CD14-positive monocyte (primary cell): ENCODE results near the gene PRKACG. TPM values are rescaled to one million over a fixed set of nuclear protein-coding genes. Genes with fewer than 3 reads are reported as not detected.
"Not testable (repeated sequence)": the region's sequence is repeated elsewhere in the genome, so short reads cannot be mapped to it uniquely, and the experiment has no call there.

Experiments used
- DNase-seq, 3 donors: peaks; one replicate each; pipeline ENCODE4 v3.0.0-alpha.2; 2011 to 2022
- H2AFZ ChIP-seq: 2 replicates; pipeline ENCODE4 v1.6.0; 2012; ENCODE audit warnings: mild to moderate bottlenecking, low read depth, low read length, inconsistent platforms; ENCODE audit not compliant: insufficient read depth, poor library complexity, severe bottlenecking
- H3K27ac ChIP-seq, 2 donors: 1 replicate in 1 of 2; 2 replicates in 1 of 2; pipeline ENCODE4 v1.5.1; 2012 to 2013; ENCODE audit warnings: low read length in 2 of 2, control low read depth in 1 of 2, inconsistent platforms in 1 of 2, low read depth in 1 of 2, mild to moderate bottlenecking in 1 of 2
- H3K27me3 ChIP-seq, 2 donors: one replicate each; pipeline versions ENCODE4 v1.6.0 to v1.6.1; 2011 to 2013; ENCODE audit warnings: low read length in 2 of 2; ENCODE audit not compliant: control insufficient read depth in 2 of 2, insufficient read depth in 2 of 2
- H3K36me3 ChIP-seq, 2 donors: replicated peaks in 1 of 2; 1 replicate in 1 of 2; 2 replicates in 1 of 2; pipeline versions ENCODE4 v1.5.1 to v1.6.1; 2012 to 2013; ENCODE audit warnings: low read length in 2 of 2, control low read depth in 1 of 2, inconsistent platforms in 1 of 2, mild to moderate bottlenecking in 1 of 2; ENCODE audit not compliant: insufficient read depth in 2 of 2, control insufficient read depth in 1 of 2
- H3K4me1 ChIP-seq, 2 donors: 1 replicate in 1 of 2; 2 replicates in 1 of 2; pipeline versions ENCODE4 v1.5.1 to v1.6.1; 2012 to 2013; ENCODE audit warnings: low read length in 2 of 2, control low read depth in 1 of 2, inconsistent platforms in 1 of 2, mild to moderate bottlenecking in 1 of 2, moderate library complexity in 1 of 2; ENCODE audit not compliant: insufficient read depth in 2 of 2, control insufficient read depth in 1 of 2
- H3K4me2 ChIP-seq: replicated peaks from 2 replicates; pipeline ENCODE3; 2012; ENCODE audit warnings: low read length, moderate library complexity, mild to moderate bottlenecking; ENCODE audit not compliant: poor library complexity, severe bottlenecking; ENCODE audit errors: extremely low read depth
- H3K4me3 ChIP-seq, 3 experiments: fragments of 200-600 bp in 1 of 3; sonication (generic) in 1 of 3; replicated peaks in 1 of 3; 1 replicate in 2 of 3; 2 replicates in 1 of 3; pipeline ENCODE4 v1.5.1; 2011 to 2013; ENCODE audit warnings: low read length in 3 of 3, mild to moderate bottlenecking in 3 of 3, control low read depth in 2 of 3, low read depth in 2 of 3, inconsistent platforms in 1 of 3, moderate library complexity in 1 of 3
- H3K79me2 ChIP-seq: 2 replicates; pipeline ENCODE4 v1.6.0; 2012; ENCODE audit warnings: mild to moderate bottlenecking, control low read depth, inconsistent platforms, low read length, moderate library complexity; ENCODE audit not compliant: insufficient read depth
- H3K9ac ChIP-seq: 2 replicates; pipeline ENCODE4 v1.6.0; 2017; ENCODE audit warnings: low read length, mild to moderate bottlenecking; ENCODE audit not compliant: insufficient read depth, poor library complexity, severe bottlenecking
- H3K9me3 ChIP-seq, 2 donors: replicated peaks in 1 of 2; 1 replicate in 1 of 2; 2 replicates in 1 of 2; pipeline versions ENCODE4 v1.5.1 to v1.6.1; 2012 to 2013; ENCODE audit warnings: low read length in 2 of 2, control low read depth in 1 of 2; ENCODE audit not compliant: control insufficient read depth in 1 of 2, insufficient read depth in 1 of 2
- H4K20me1 ChIP-seq: 2 replicates; pipeline ENCODE4 v1.6.0; 2012; ENCODE audit warnings: mild to moderate bottlenecking, low read length, control low read depth, moderate library complexity; ENCODE audit not compliant: insufficient read depth
- H3K27ac Mint-ChIP-seq, 7 donors: one replicate each; pipeline ENCODE4 v1.8.0; 2020; ENCODE audit warnings: mild to moderate bottlenecking in 7 of 7, mixed read lengths in 7 of 7, moderate library complexity in 6 of 7, inconsistent platforms in 2 of 7
- H3K27me3 Mint-ChIP-seq, 3 donors: one replicate each; pipeline ENCODE4 v1.8.0; 2021 to 2022; ENCODE audit warnings: low read depth in 3 of 3, mild to moderate bottlenecking in 3 of 3, mixed read lengths in 3 of 3, moderate library complexity in 3 of 3, inconsistent platforms in 1 of 3
- H3K36me3 Mint-ChIP-seq, 2 donors: one replicate each; pipeline ENCODE4 v1.8.0; 2020; ENCODE audit warnings: mixed read lengths in 2 of 2, inconsistent platforms in 1 of 2, mild to moderate bottlenecking in 1 of 2
- H3K4me1 Mint-ChIP-seq: one replicate; pipeline ENCODE4 v1.8.0; 2020; ENCODE audit warnings: mild to moderate bottlenecking, mixed read lengths
- H3K4me3 Mint-ChIP-seq, 2 donors: one replicate each; pipeline ENCODE4 v1.8.0; 2020; ENCODE audit warnings: mild to moderate bottlenecking in 2 of 2, mixed read lengths in 2 of 2, moderate library complexity in 1 of 2
- H3K9me3 Mint-ChIP-seq, 7 donors: one replicate each; pipeline ENCODE4 v1.8.0; 2020 to 2022; ENCODE audit warnings: mixed read lengths in 7 of 7, mild to moderate bottlenecking in 6 of 7, moderate library complexity in 6 of 7, inconsistent platforms in 2 of 7
- WGBS: methylation state at CpG from one replicate; pipeline ENCODE4 v1.1.5; 2013; ENCODE audit warnings: missing lambda C conversion rate; ENCODE audit not compliant: insufficient coverage; 5-methylcytosine and 5-hydroxymethylcytosine counted together
- intact Hi-C, 2 donors: fragments of 100-400 bp; cut with micrococcal nuclease; formaldehyde crosslinking; loops; one replicate each; pipeline versions ENCODE4 v1.15.0 to v1.15.1; 2023
- polyA plus RNA-seq, 3 donors: library from polyadenylated mRNA; depleted of rRNA in 1 of 3; unstranded in 2 of 3; stranded (reverse) in 1 of 3; fragments of 300-500 nt in 2 of 3; fragments of >200 nt in 1 of 3; fragmentation: Illumina TruSeq in 2 of 3; gene quantifications; 1 replicate in 2 of 3; 2 replicates in 1 of 3; pipeline ENCODE4 v1.2.3, GENCODE V29; 2012 to 2021
- TF ChIP-seq, protein P1 (sequence below): fragments of 200-600 bp; IDR thresholded peaks from one replicate; pipeline ENCODE4 v1.8.0; 2022; ENCODE audit warnings: antibody characterized with exemption, mild to moderate bottlenecking

Gene PRKACG
- polyA plus RNA-seq, 3 donors: not detected

DNA sequence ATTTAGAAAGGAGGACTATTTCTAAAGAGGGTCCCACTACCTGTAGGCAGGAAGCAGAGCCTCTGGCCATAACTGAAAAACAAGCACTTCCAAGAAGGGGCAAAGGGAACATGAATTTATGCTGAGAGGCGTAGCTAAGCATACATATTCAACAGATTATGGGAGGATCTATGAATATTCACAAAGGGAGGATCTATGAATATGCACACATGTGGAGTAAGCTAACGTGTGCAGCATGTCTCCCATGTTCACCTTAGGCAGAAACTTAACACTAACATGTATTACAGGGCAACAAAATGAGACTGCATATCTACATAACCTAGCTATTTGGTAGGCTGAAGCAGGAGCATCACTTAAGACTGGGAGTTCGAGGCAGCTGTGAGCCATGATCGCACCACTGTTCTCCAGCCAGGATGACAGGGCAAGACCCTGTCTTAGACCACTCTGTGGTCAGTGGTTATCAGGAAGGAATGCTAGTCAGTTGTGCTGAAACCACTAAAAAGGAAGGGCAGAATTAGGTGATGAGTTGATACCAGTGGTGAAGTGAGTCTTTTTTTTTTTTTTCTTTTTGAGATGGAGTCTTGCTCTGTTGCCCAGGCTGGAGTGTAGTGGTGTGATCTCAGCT is 42.4 kb upstream of the PRKACG start:
- H3K4me2 ChIP-seq: no peak overlapping the region
- H3K9me3 ChIP-seq: no peaks in the 10 kb centered on the region
- no peak overlapping the region for H2AFZ ChIP-seq
- H3K79me2 ChIP-seq: no peaks in the 10 kb centered on the region
- no peak overlapping the region for H3K4me3 ChIP-seq
- Mint-ChIP-seq H3K36me3 (peaks cover 41 to 53% of the 10 kb centered on the region in 2 donors), H3K27me3 (peaks cover 0 to 1% (median 0%) of the 10 kb centered on the region in 3 donors), H3K4me1 (no peaks in the 10 kb centered on the region), H3K9me3 (no peaks in the 10 kb centered on the region), H3K4me3 (no peak overlapping the region), H3K27ac (peak overlapping the region in 1 of 7 donors; percentile 79)
- H4K20me1 ChIP-seq: no peaks in the 10 kb centered on the region
- intact Hi-C loops: loop anchor here in 1 of 2 donors (5.0 kb wide), 1 partner anchor 136 kb away; no protein-coding TSS in a partner anchor
- H3K4me1 ChIP-seq: no peaks in the 10 kb centered on the region
- TF ChIP-seq, protein P1, sequence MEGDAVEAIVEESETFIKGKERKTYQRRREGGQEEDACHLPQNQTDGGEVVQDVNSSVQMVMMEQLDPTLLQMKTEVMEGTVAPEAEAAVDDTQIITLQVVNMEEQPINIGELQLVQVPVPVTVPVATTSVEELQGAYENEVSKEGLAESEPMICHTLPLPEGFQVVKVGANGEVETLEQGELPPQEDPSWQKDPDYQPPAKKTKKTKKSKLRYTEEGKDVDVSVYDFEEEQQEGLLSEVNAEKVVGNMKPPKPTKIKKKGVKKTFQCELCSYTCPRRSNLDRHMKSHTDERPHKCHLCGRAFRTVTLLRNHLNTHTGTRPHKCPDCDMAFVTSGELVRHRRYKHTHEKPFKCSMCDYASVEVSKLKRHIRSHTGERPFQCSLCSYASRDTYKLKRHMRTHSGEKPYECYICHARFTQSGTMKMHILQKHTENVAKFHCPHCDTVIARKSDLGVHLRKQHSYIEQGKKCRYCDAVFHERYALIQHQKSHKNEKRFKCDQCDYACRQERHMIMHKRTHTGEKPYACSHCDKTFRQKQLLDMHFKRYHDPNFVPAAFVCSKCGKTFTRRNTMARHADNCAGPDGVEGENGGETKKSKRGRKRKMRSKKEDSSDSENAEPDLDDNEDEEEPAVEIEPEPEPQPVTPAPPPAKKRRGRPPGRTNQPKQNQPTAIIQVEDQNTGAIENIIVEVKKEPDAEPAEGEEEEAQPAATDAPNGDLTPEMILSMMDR: no peak
- H3K36me3 ChIP-seq: peaks cover 11 to 39% of the 10 kb centered on the region in 2 donors
- WGBS: 100% methylated on average over 2 of the region's 4 CpGs
- no peak overlapping the region for H3K9ac ChIP-seq
- no peak for DNase-seq
- H3K27ac ChIP-seq: no peak overlapping the region
- H3K27me3 ChIP-seq: no peaks in the 10 kb centered on the region

DNA sequence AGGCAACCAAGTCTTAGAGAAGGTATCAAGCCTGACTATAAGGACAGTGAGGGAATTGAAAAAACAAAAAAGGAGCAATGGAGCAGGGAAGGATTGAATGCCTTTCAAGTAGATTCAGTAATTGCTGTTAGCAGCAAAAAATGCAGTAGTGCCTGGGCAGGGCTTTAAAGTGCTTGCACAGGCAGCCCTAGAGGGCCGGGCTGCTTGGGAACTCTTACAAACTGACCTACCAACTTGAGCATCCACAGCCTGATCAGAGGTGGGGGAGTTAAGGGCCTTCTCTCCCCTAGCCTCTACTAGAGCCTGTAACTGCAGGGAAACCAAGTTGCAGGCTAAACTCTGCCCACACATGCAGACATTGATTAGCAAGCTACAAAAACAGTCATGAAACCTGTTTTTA is 41.1 kb upstream of the PRKACG start:
- Histone ChIP-seq H3K9me3 (no peaks in the 10 kb centered on the region), H3K4me1 (no peaks in the 10 kb centered on the region), H3K27me3 (no peaks in the 10 kb centered on the region), H3K27ac (no peak overlapping the region), H3K79me2 (no peaks in the 10 kb centered on the region), H3K4me3 (no peak overlapping the region), H3K36me3 (peaks cover 11 to 39% of the 10 kb centered on the region in 2 donors), H4K20me1 (no peaks in the 10 kb centered on the region), H3K4me2 (no peak overlapping the region), H2AFZ (no peak overlapping the region), H3K9ac (no peak overlapping the region)
- no CpG with 5 or more reads among the region's 1 CpG for WGBS
- Mint-ChIP-seq H3K36me3 (peaks cover 35 to 53% of the 10 kb centered on the region in 2 donors), H3K4me1 (no peaks in the 10 kb centered on the region), H3K9me3 (no peaks in the 10 kb centered on the region), H3K27ac (no peak overlapping the region), H3K4me3 (no peak overlapping the region), H3K27me3 (peaks cover 0 to 1% (median 0%) of the 10 kb centered on the region in 3 donors)
- DNase-seq: no peak
- TF ChIP-seq, protein P1: no peak
- intact Hi-C loops: loop anchor here (1.0 to 5.0 kb wide), 2 partner anchors 137 to 138 kb away; no protein-coding TSS in a partner anchor

DNA sequence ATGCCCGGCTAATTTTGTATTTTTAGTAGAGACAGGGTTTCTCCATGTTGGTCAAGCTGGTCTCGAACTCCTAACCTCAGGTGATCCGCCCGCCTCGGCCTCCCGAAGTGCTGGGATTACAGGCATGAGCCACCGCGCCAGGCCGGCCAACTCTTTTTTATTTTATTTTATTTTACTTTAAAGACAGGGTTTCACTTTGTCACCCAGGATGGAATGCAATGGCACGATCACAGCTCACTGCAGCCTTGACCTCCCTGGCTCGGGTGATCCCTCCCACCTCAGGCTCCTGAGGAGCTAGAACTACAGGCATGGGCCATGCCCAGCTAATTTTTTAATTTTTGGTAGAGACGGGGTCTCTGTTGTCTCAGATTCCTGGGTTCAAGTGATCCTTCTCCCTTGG is 37.0 kb upstream of the PRKACG start:
- H3K27me3 ChIP-seq, H3K4me2 ChIP-seq, H3K9me3 Mint-ChIP-seq, H3K9ac ChIP-seq, H3K4me3 Mint-ChIP-seq, H3K9me3 ChIP-seq, intact Hi-C loops, H3K79me2 ChIP-seq, H3K4me3 ChIP-seq, H3K27ac Mint-ChIP-seq, H3K4me1 Mint-ChIP-seq, H4K20me1 ChIP-seq, H3K4me1 ChIP-seq, H2AFZ ChIP-seq, H3K27me3 Mint-ChIP-seq, DNase-seq, H3K27ac ChIP-seq: not testable (repeated sequence)
- peaks cover 29 to 55% of the 10 kb centered on the region in 2 donors for H3K36me3 ChIP-seq
- 100% methylated on average over 3 of the region's 12 CpGs for WGBS
- peaks cover 43 to 53% of the 10 kb centered on the region in 2 donors for H3K36me3 Mint-ChIP-seq
